Measurements from ENCODE around the gene USP26.
"Not testable (repeated sequence)": the region's sequence is repeated elsewhere in the genome, so short reads cannot be mapped to it uniquely, and the experiment has no call there.

Gene USP26

GRCh38 chrX:133097031-133097430, at the start of gene USP26:
TSS of gene USP26 (minus strand) at chrX:133097109. CDS start at chrX:133028220, 68,889 bp downstream.
- DNase-seq (ENCODE audit: extremely low spot score, insufficient read length, low read depth) (no peak), FAIRE-seq (no peak)

GRCh38 chrX:133134282-133134681, 37.4 kb upstream of the USP26 start:
- FAIRE-seq, result no peak

GRCh38 chrX:133120406-133120805, 23.5 kb upstream of the USP26 start:
- DNase-seq (ENCODE audit: extremely low spot score, insufficient read length, low read depth) (no peak), FAIRE-seq (no peak)

More at GRCh38 chrX:133134282-133134681, 37.4 kb upstream of the USP26 start:
- no peak for DNase-seq (ENCODE audit: extremely low spot score, insufficient read length, low read depth)

- DNase-seq (ENCODE audit: extremely low spot score, insufficient read length, low read depth) (no peak), FAIRE-seq (no peak)
Measured at GRCh38 chrX:133094098-133094731, 2.7 kb downstream of the USP26 start.

- no peak for FAIRE-seq
- DNase-seq (ENCODE audit: extremely low spot score, insufficient read length, low read depth), result no peak
Measured at GRCh38 chrX:133090236-133090809, 6.6 kb downstream of the USP26 start.

- no peak for DNase-seq (ENCODE audit: extremely low spot score, insufficient read length, low read depth)
- no peak for FAIRE-seq
Measured at GRCh38 chrX:133089411-133089810, 7.5 kb downstream of the USP26 start.

- no peak for FAIRE-seq
Measured at GRCh38 chrX:133085785-133086184, 11.1 kb downstream of the USP26 start.

GRCh38 chrX:133085056-133085455, 11.9 kb downstream of the USP26 start:
- not testable (repeated sequence) for DNase-seq (ENCODE audit: extremely low spot score, insufficient read length, low read depth); FAIRE-seq

More at GRCh38 chrX:133085785-133086184, 11.1 kb downstream of the USP26 start:
- no peak for DNase-seq (ENCODE audit: extremely low spot score, insufficient read length, low read depth)

GRCh38 chrX:133083899-133084298, 13.0 kb downstream of the USP26 start:
- DNase-seq (ENCODE audit: extremely low spot score, insufficient read length, low read depth) (no peak), FAIRE-seq (no peak)

GRCh38 chrX:133081990-133082389, 14.9 kb downstream of the USP26 start:
- DNase-seq (ENCODE audit: extremely low spot score, insufficient read length, low read depth) (no peak), FAIRE-seq (no peak)

- FAIRE-seq, result peak; percentile 15
Measured at GRCh38 chrX:133077856-133078255, 19.1 kb downstream of the USP26 start.

GRCh38 chrX:133072566-133072965, 24.3 kb downstream of the USP26 start:
- FAIRE-seq, result no peak
- DNase-seq (ENCODE audit: extremely low spot score, insufficient read length, low read depth), result no peak

More at GRCh38 chrX:133077856-133078255, 19.1 kb downstream of the USP26 start:
- not testable (repeated sequence) for DNase-seq (ENCODE audit: extremely low spot score, insufficient read length, low read depth)

GRCh38 chrX:133068461-133068860, 28.4 kb downstream of the USP26 start:
- DNase-seq (ENCODE audit: extremely low spot score, insufficient read length, low read depth) (no peak), FAIRE-seq (no peak)

GRCh38 chrX:133056341-133056740, 40.6 kb downstream of the USP26 start:
- DNase-seq (ENCODE audit: extremely low spot score, insufficient read length, low read depth) (no peak), FAIRE-seq (no peak)

GRCh38 chrX:133054761-133055405, 42.0 kb downstream of the USP26 start:
- no peak for DNase-seq (ENCODE audit: extremely low spot score, insufficient read length, low read depth)
- no peak for FAIRE-seq

GRCh38 chrX:133053861-133054598, 42.9 kb downstream of the USP26 start:
- DNase-seq (ENCODE audit: extremely low spot score, insufficient read length, low read depth), result no peak
- no peak for FAIRE-seq

GRCh38 chrX:133048751-133049150, 48.2 kb downstream of the USP26 start:
- FAIRE-seq (no peak), DNase-seq (ENCODE audit: extremely low spot score, insufficient read length, low read depth) (no peak)

- DNase-seq (ENCODE audit: extremely low spot score, insufficient read length, low read depth), result no peak
Measured at GRCh38 chrX:133046601-133047000, 50.3 kb downstream of the USP26 start.

GRCh38 chrX:133045986-133046385, 50.9 kb downstream of the USP26 start:
- DNase-seq (ENCODE audit: extremely low spot score, insufficient read length, low read depth) (no peak), FAIRE-seq (no peak)

More at GRCh38 chrX:133046601-133047000, 50.3 kb downstream of the USP26 start:
- no peak for FAIRE-seq

- DNase-seq (ENCODE audit: extremely low spot score, insufficient read length, low read depth); FAIRE-seq: not testable (repeated sequence)
Measured at GRCh38 chrX:133044145-133044786, 52.6 kb downstream of the USP26 start.

All from GM18507 (cell line).